ENCODE data around the gene EXO1.
A peak's percentile ranks its signal among the peaks of the same experiment; 100 is the strongest.
"Not testable (repeated sequence)": the region's sequence is repeated elsewhere in the genome, so short reads cannot be mapped to it uniquely, and the experiment has no call there.

Gene EXO1
- long read RNA-seq, partial matches to known transcripts, result 24 of 157 reads
- long read RNA-seq, other reads (novel, unspliced or antisense), result 131 of 157 reads

GRCh38 chr1:241847796-241848685 is at the start of gene EXO1:
EXO1 (plus strand) TSS chr1:241848204; CDS start chr1:241850426, 2,222 bp downstream.
- peak within 1 kb of the TSS; percentile 93 for H3K27ac ChIP-seq (replicated peaks)
- peak; percentile 79 to 94 for DNase-seq (ENCODE audit: low read depth in 1 of 2, low spot score in 1 of 2)
- H3K27me3 ChIP-seq (ENCODE audit: insufficient read depth, poor library complexity, severe bottlenecking), result no peaks in the 10 kb centered on the region
- peak within 1 kb of the TSS; percentile 89 for H3K4me3 ChIP-seq (replicated peaks; ENCODE audit: insufficient read depth, low read length)
- TF ChIP-seq GABPA (IDR thresholded peaks at IDR 0.05; ENCODE audit: low read depth) (peak; percentile 85), REST (IDR thresholded peaks at IDR 0.05; ENCODE audit: insufficient replicate concordance, low read depth) (no peak), CTCF (IDR thresholded peaks at IDR 0.05; ENCODE audit: insufficient read depth, low read length) (no peak), POLR2AphosphoS5 (IDR thresholded peaks at IDR 0.05; ENCODE audit: low read depth) (peak; percentile 86), SPI1 (IDR thresholded peaks at IDR 0.05; ENCODE audit: borderline replicate concordance, low read depth) (no peak)

GRCh38 chr1:241799416-241799815 is 48.6 kb upstream of the EXO1 start:
- no peak for DNase-seq (ENCODE audit: low read depth in 1 of 2, low spot score in 1 of 2)
- H3K4me3 ChIP-seq (replicated peaks; ENCODE audit: insufficient read depth, low read length), result no peak overlapping the region
- TF ChIP-seq SPI1 (IDR thresholded peaks at IDR 0.05; ENCODE audit: borderline replicate concordance, low read depth) (no peak), GABPA (IDR thresholded peaks at IDR 0.05; ENCODE audit: low read depth) (no peak)
- H3K27me3 ChIP-seq (ENCODE audit: insufficient read depth, poor library complexity, severe bottlenecking), result no peaks in the 10 kb centered on the region
- no peak overlapping the region for H3K27ac ChIP-seq (replicated peaks)

- Histone ChIP-seq H3K27me3 (ENCODE audit: insufficient read depth, poor library complexity, severe bottlenecking) (no peaks in the 10 kb centered on the region), H3K4me3 (replicated peaks; ENCODE audit: insufficient read depth, low read length) (no peak overlapping the region), H3K27ac (replicated peaks) (no peak overlapping the region)
- DNase-seq (ENCODE audit: low read depth in 1 of 2, low spot score in 1 of 2), result no peak
- TF ChIP-seq SPI1 (IDR thresholded peaks at IDR 0.05; ENCODE audit: borderline replicate concordance, low read depth) (no peak), REST (IDR thresholded peaks at IDR 0.05; ENCODE audit: insufficient replicate concordance, low read depth) (no peak), POLR2AphosphoS5 (IDR thresholded peaks at IDR 0.05; ENCODE audit: low read depth) (no peak), CTCF (IDR thresholded peaks at IDR 0.05; ENCODE audit: insufficient read depth, low read length) (no peak), GABPA (IDR thresholded peaks at IDR 0.05; ENCODE audit: low read depth) (no peak)
Observed at GRCh38 chr1:241800640-241801039, 47.4 kb upstream of the EXO1 start.

GRCh38 chr1:241802863-241803262 is 45.1 kb upstream of the EXO1 start:
- TF ChIP-seq GABPA (IDR thresholded peaks at IDR 0.05; ENCODE audit: low read depth), result no peak
- TF ChIP-seq REST (IDR thresholded peaks at IDR 0.05; ENCODE audit: insufficient replicate concordance, low read depth), result no peak
- no peak for TF ChIP-seq POLR2AphosphoS5 (IDR thresholded peaks at IDR 0.05; ENCODE audit: low read depth)
- no peak for TF ChIP-seq SPI1 (IDR thresholded peaks at IDR 0.05; ENCODE audit: borderline replicate concordance, low read depth)
- TF ChIP-seq CTCF (IDR thresholded peaks at IDR 0.05; ENCODE audit: insufficient read depth, low read length), result no peak
- Histone ChIP-seq H3K27me3 (ENCODE audit: insufficient read depth, poor library complexity, severe bottlenecking) (no peaks in the 10 kb centered on the region), H3K4me3 (replicated peaks; ENCODE audit: insufficient read depth, low read length) (no peak overlapping the region), H3K27ac (replicated peaks) (no peak overlapping the region)
- no peak for DNase-seq (ENCODE audit: low read depth in 1 of 2, low spot score in 1 of 2)

- not testable (repeated sequence) for H3K27me3 ChIP-seq (ENCODE audit: insufficient read depth, poor library complexity, severe bottlenecking); H3K4me3 ChIP-seq (replicated peaks; ENCODE audit: insufficient read depth, low read length); DNase-seq (ENCODE audit: low read depth in 1 of 2, low spot score in 1 of 2); H3K27ac ChIP-seq (replicated peaks)
Observed at GRCh38 chr1:241804706-241805105, 43.3 kb upstream of the EXO1 start.

All from HL-60 (cell line).